Gastroesophageal sphincter (tissue), 4 donors: Measurements from ENCODE around the gene SORCS1. TPM values are rescaled to one million over a fixed set of nuclear protein-coding genes. Genes with fewer than 3 reads are reported as not detected.

Experiments
- ATAC-seq: fragments of 150-250 bp; one replicate; pipeline ENCODE4 v1.9.1; 2016; ENCODE audit warnings: mild to moderate bottlenecking, moderate library complexity
- H3K27ac ChIP-seq, 4 donors: fragments of 200-600 bp; sonication (generic) in 3 of 4; 1 replicate in 3 of 4; 2 replicates in 1 of 4; pipeline ENCODE4 v1.5.1; 2016 to 2019
- H3K27me3 ChIP-seq: fragments of 200-600 bp; sonication (generic); one replicate; pipeline ENCODE4 v1.5.1; 2019
- H3K36me3 ChIP-seq, 2 donors: fragments of 200-600 bp; sonication (generic); one replicate each; pipeline ENCODE4 v1.5.1; 2019; ENCODE audit warnings: control low read depth in 1 of 2
- H3K4me1 ChIP-seq, 3 donors: fragments of 200-600 bp; sonication (generic); 1 replicate in 2 of 3; 2 replicates in 1 of 3; pipeline ENCODE4 v1.5.1; 2016 to 2019; ENCODE audit warnings: control low read depth in 2 of 3
- H3K4me3 ChIP-seq, 2 donors: fragments of 200-600 bp; sonication (generic); one replicate each; pipeline ENCODE4 v1.5.1; 2019; ENCODE audit warnings: mild to moderate bottlenecking in 1 of 2, moderate library complexity in 1 of 2
- H3K9me3 ChIP-seq, 3 donors: fragments of 200-600 bp; sonication (generic); one replicate each; pipeline ENCODE4 v1.5.1; 2017 to 2019; ENCODE audit warnings: control low read depth in 2 of 3
- CTCF ChIP-seq, 4 experiments: fragments of 200-600 bp in 2 of 4; fragments of 450-650 bp in 2 of 4; sonication (generic) in 1 of 4; IDR thresholded peaks; one replicate each; pipeline ENCODE4 v1.5.1; 2017 to 2019; ENCODE audit warnings: antibody characterized with exemption in 4 of 4, mild to moderate bottlenecking in 2 of 4, moderate library complexity in 2 of 4
- EP300 ChIP-seq: sonication (generic); formaldehyde crosslinking; IDR thresholded peaks from one replicate; pipeline ENCODE4 v1.6.1; 2017; ENCODE audit warnings: antibody characterized with exemption, mild to moderate bottlenecking
- POLR2A ChIP-seq, 2 donors: fragments of 450-650 bp; IDR thresholded peaks; one replicate each; pipeline ENCODE4 v1.6.1; 2017; ENCODE audit warnings: antibody characterized with exemption in 2 of 2, mild to moderate bottlenecking in 2 of 2, moderate library complexity in 1 of 2
- POLR2AphosphoS5 ChIP-seq: sonication (generic); formaldehyde crosslinking; IDR thresholded peaks from one replicate; pipeline ENCODE4 v1.6.1; 2017; ENCODE audit warnings: antibody characterized with exemption
- WGBS, 2 donors: methylation state at CpG; one replicate each; pipeline ENCODE4 v1.1.5; 2018; ENCODE audit warnings: low coverage in 1 of 2; 5-methylcytosine and 5-hydroxymethylcytosine counted together
- total RNA-seq, 4 donors: library from RNA; depleted of rRNA; stranded (reverse); fragments of >200 nt; gene quantifications; one replicate each; pipeline ENCODE4 v1.1.0, GENCODE V29; 2016

Gene SORCS1
- total RNA-seq, 4 donors from 2014 or later = 8.5 to 18.6 (median 10.0) TPM

DNA sequence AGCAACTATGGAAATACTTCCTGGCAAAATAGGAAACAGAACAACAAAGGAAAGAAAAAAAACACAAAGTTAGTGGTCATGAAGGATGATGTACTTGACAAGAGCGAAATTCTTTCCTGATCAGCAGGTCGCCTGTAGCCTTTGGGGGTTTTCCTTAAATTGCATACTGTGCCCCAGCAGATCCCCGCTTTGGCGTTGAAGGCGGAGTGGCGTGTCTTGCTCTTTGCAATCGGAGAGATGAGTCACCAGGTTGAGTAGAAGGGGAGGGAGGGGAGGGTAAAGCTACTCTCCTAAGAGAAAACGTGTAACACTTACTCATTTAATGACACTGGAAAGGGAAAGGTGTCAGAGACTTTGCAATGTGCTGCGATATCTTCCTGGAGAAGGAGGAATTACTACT, 587.2 kb downstream of the SORCS1 start:
- Histone ChIP-seq H3K4me3 (no peak overlapping the region), H3K9me3 (no peaks in the 10 kb centered on the region), H3K27me3 (peaks cover 20% of the 10 kb centered on the region), H3K36me3 (no peaks in the 10 kb centered on the region), H3K27ac (no peak overlapping the region), H3K4me1 (no peaks in the 10 kb centered on the region)
- TF ChIP-seq POLR2A (IDR thresholded peaks at IDR 0.05) = no peak
- no peak for TF ChIP-seq EP300
- TF ChIP-seq CTCF (IDR thresholded peaks at IDR 0.05) = no peak
- TF ChIP-seq POLR2AphosphoS5 = no peak
- ATAC-seq = no peak
- 78 to 79% methylated on average over 6 to 8 of the region's 9 CpGs for WGBS, 2 donors

DNA sequence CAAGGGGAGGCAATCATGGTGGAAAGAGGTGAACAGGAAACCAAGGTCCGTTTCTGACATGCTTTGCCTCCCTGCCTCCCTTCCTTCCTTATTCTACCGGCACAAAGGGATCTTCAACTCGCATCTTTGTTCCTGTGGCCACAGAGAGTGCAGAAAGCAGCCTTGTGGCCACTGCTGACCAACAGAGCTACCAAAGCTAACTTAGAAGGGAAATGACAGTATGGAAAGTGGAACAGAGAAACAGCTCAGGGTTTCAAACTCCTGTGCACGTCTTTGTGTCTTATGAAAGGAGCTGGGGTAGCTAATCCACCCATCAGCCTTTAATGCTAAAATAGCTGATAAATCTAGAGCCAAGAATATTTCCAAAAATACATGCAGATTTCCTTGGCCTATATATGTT, 588.0 kb downstream of the SORCS1 start:
- TF ChIP-seq EP300 = no peak
- no peak for TF ChIP-seq POLR2A (IDR thresholded peaks at IDR 0.05)
- no peak for TF ChIP-seq POLR2AphosphoS5
- no peak for TF ChIP-seq CTCF (IDR thresholded peaks at IDR 0.05)
- ATAC-seq = no peak
- peaks cover 22% of the 10 kb centered on the region for H3K27me3 ChIP-seq
- WGBS, 2 donors = 74% methylated on average over 4 of the region's 4 CpGs; no CpG with 5 or more reads in 1 of the 2 donors
- no peaks in the 10 kb centered on the region for H3K4me1 ChIP-seq
- H3K27ac ChIP-seq = no peak overlapping the region
- H3K4me3 ChIP-seq = no peak overlapping the region
- H3K9me3 ChIP-seq = no peaks in the 10 kb centered on the region
- H3K36me3 ChIP-seq = no peaks in the 10 kb centered on the region

- ATAC-seq = no peak
- no peak for TF ChIP-seq CTCF (IDR thresholded peaks at IDR 0.05)
- no peak for TF ChIP-seq POLR2AphosphoS5
- no peak for TF ChIP-seq EP300
- TF ChIP-seq POLR2A (IDR thresholded peaks at IDR 0.05) = no peak
- WGBS, 2 donors = 63 to 67% methylated on average over 5 of the region's 5 CpGs
- Histone ChIP-seq H3K36me3 (no peaks in the 10 kb centered on the region), H3K4me3 (no peak overlapping the region), H3K9me3 (no peaks in the 10 kb centered on the region), H3K4me1 (no peaks in the 10 kb centered on the region), H3K27me3 (peaks cover 22% of the 10 kb centered on the region), H3K27ac (no peak overlapping the region)
These were observed 591.4 kb downstream of the SORCS1 start for GRCh38 chr10:106573106-106573505.

DNA sequence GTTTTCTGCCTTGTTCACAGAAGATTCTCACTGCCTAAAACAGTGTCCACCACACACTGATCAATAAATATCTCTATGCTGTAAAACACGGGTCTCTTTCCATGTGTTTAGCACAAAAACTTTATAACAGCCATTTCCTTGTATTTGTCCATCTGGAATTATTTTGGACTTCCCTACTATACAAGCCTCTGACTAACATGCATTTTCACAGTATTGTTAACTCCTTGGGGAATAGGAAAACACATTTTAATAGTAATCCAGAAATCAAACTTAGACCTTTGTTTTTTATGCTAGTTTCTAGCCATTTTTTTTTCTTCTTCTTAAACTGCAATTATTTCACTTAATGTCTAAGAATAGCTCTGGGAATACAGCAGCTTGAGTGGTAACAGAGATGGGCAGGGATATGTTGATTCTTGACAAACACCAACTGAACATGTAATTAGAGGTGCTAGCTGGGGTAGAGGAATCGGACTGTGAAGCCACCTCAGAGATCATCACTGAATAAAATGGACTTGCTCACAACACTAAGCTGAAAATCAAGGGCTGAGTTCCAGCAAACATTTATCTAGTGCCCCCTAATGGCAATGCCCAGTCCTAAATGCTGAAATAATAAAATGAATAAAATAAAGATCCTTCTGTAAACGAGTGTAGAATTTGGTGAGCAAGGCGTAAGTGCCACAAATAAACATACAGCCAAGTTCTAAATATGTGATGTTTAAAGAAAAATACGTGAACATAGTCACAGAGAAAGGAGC, 593.1 kb downstream of the SORCS1 start:
- H3K27ac ChIP-seq = no peak overlapping the region

More for the DNA sequence above, 593.1 kb downstream of the SORCS1 start:
- Histone ChIP-seq H3K27me3 (peaks cover 19% of the 10 kb centered on the region), H3K36me3 (no peaks in the 10 kb centered on the region), H3K4me3 (no peak overlapping the region), H3K9me3 (no peaks in the 10 kb centered on the region), H3K4me1 (no peaks in the 10 kb centered on the region)
- no peak for ATAC-seq
- no peak for TF ChIP-seq CTCF (IDR thresholded peaks at IDR 0.05)
- TF ChIP-seq EP300 = no peak
- TF ChIP-seq POLR2A (IDR thresholded peaks at IDR 0.05) = no peak
- no peak for TF ChIP-seq POLR2AphosphoS5
- WGBS, 2 donors = 24 to 34% methylated on average over 4 to 5 of the region's 5 CpGs
